Adipose tissue (tissue), 3 donors: Measurements from ENCODE around the gene TMEM214. TPM values are rescaled to one million over a fixed set of nuclear protein-coding genes. Genes with fewer than 3 reads are reported as not detected.
"Not testable (repeated sequence)": the region's sequence is repeated elsewhere in the genome, so short reads cannot be mapped to it uniquely, and the experiment has no call there.

Experiments used
- H3K27ac ChIP-seq: one replicate; pipeline ENCODE4 v1.5.1; 2013; ENCODE audit warnings: low read depth, low read length
- WGBS, 3 donors: extraction: QIAGEN DNeasy Blood & Tissue Kit; methylation state at CpG; one replicate each; pipeline ENCODE4 v1.1.7; 2013; 5-methylcytosine and 5-hydroxymethylcytosine counted together
- polyA plus RNA-seq, 3 donors: library from polyadenylated mRNA; stranded (reverse); fragments of 200-250 nt; gene quantifications; one replicate each; pipeline ENCODE4 v1.2.3, GENCODE V29; 2013
- donor health status: healthy with polysubstance abuse.
- donor health status: Bipolar disorder and iron deficiency.
- donor health status: healthy.

Gene TMEM214
- polyA plus RNA-seq, 3 donors: 48.7 to 78.3 (median 55.6) TPM

- 43 to 78% (median 44%) methylated on average over 4 of the region's 4 CpGs for WGBS, 3 donors
Observed at GRCh38 chr2:27074738-27075565, 42.2 kb downstream of the TMEM214 start.

GRCh38 chr2:27075566-27075871 is 42.8 kb downstream of the TMEM214 start:
- 65 to 85% (median 79%) methylated on average over 6 of the region's 6 CpGs for WGBS, 3 donors
- not testable (repeated sequence) for H3K27ac ChIP-seq

More at GRCh38 chr2:27074738-27075565, 42.2 kb downstream of the TMEM214 start:
- no peak overlapping the region for H3K27ac ChIP-seq

GRCh38 chr2:27076323-27076722 is 43.6 kb downstream of the TMEM214 start:
- WGBS, 3 donors: 78 to 86% (median 79%) methylated on average over 4 of the region's 4 CpGs
- H3K27ac ChIP-seq: no peak overlapping the region

- H3K27ac ChIP-seq: no peak overlapping the region
- 67 to 75% (median 72%) methylated on average over 7 of the region's 7 CpGs for WGBS, 3 donors
Observed at GRCh38 chr2:27077231-27077630, 44.5 kb downstream of the TMEM214 start.

GRCh38 chr2:27078267-27079194 is 45.8 kb downstream of the TMEM214 start, which contains the start of gene EMILIN1:
EMILIN1 (plus strand) TSS chr2:27078615; CDS start chr2:27079066, 451 bp downstream.
- no peak within 1 kb of the TSS for H3K27ac ChIP-seq
- 26 to 44% (median 27%) methylated on average over 34 to 41 of the region's 41 CpGs for WGBS, 3 donors

- WGBS, 3 donors: 52 to 82% (median 54%) methylated on average over 14 of the region's 14 CpGs
- no peak overlapping the region for H3K27ac ChIP-seq
Observed at GRCh38 chr2:27079233-27080139, 46.7 kb downstream of the TMEM214 start.

GRCh38 chr2:27080140-27080469 is 47.3 kb downstream of the TMEM214 start:
- 80 to 84% (median 82%) methylated on average over 7 of the region's 7 CpGs for WGBS, 3 donors
- H3K27ac ChIP-seq: no peak overlapping the region

GRCh38 chr2:27080603-27080936 is 47.8 kb downstream of the TMEM214 start:
- WGBS, 3 donors: 85 to 91% (median 88%) methylated on average over 14 of the region's 14 CpGs
- H3K27ac ChIP-seq: no peak overlapping the region

- no peak overlapping the region for H3K27ac ChIP-seq
- 89 to 90% (median 89%) methylated on average over 33 to 38 of the region's 38 CpGs for WGBS, 3 donors
Observed at GRCh38 chr2:27081984-27082772, 49.4 kb downstream of the TMEM214 start.

GRCh38 chr2:27082773-27083409 is 50.1 kb downstream of the TMEM214 start:
- 89 to 90% (median 90%) methylated on average over 25 to 27 of the region's 27 CpGs for WGBS, 3 donors
- H3K27ac ChIP-seq: no peak overlapping the region

GRCh38 chr2:27083410-27084296 is 50.9 kb downstream of the TMEM214 start:
- WGBS, 3 donors: 86 to 94% (median 94%) methylated on average over 19 to 20 of the region's 20 CpGs
- H3K27ac ChIP-seq: no peak overlapping the region

- no peak overlapping the region for H3K27ac ChIP-seq
- 84 to 88% (median 87%) methylated on average over 6 of the region's 6 CpGs for WGBS, 3 donors
Observed at GRCh38 chr2:27084297-27085061, 51.7 kb downstream of the TMEM214 start.

- no peak overlapping the region for H3K27ac ChIP-seq
- WGBS, 3 donors: 53 to 63% (median 62%) methylated on average over 10 of the region's 10 CpGs
Observed at GRCh38 chr2:27085062-27085672, 52.4 kb downstream of the TMEM214 start.

GRCh38 chr2:27085673-27086089 is 52.9 kb downstream of the TMEM214 start:
- 1 to 2% (median 2%) methylated on average over 29 to 38 of the region's 38 CpGs for WGBS, 3 donors
- no peak overlapping the region for H3K27ac ChIP-seq

GRCh38 chr2:27086090-27086723 is 53.4 kb downstream of the TMEM214 start:
- 0 to 1% (median 1%) methylated on average over 55 to 78 of the region's 81 CpGs for WGBS, 3 donors
- no peak overlapping the region for H3K27ac ChIP-seq
